SK-N-SH (cell line): ENCODE results near the gene SEMA3D. TPM values are rescaled to one million over a fixed set of nuclear protein-coding genes. Genes with fewer than 3 reads are reported as not detected.

ENCODE experiments used
- CTCF ChIA-PET: fragments of 300-600, 350-600 bp; formaldehyde crosslinking; extraction: SDS; loops from one replicate; lab custom pipeline; 2021; lab: Yijun Ruan, JAX
- POLR2A ChIA-PET: fragments of 350-600 bp; sonication (Branson Sonifier 250); formaldehyde crosslinking; extraction: SDS; loops from one replicate; lab custom pipeline; 2020; ENCODE audit warnings: antibody characterized with exemption, inconsistent platforms; lab: Yijun Ruan, JAX
- DNase-seq: peaks from one replicate; pipeline ENCODE4 v3.0.0; 2012
- H2AFZ ChIP-seq: fragments of 200-600 bp; sonication (generic); 2 replicates; pipeline ENCODE4 v1.8.1; 2016; ENCODE audit warnings: antibody characterized with exemption, mild to moderate bottlenecking, low read depth
- H3F3A ChIP-seq: fragments of 200-600 bp; sonication (generic); replicated peaks from 2 replicates; pipeline ENCODE3; 2016; ENCODE audit warnings: antibody characterized with exemption, mild to moderate bottlenecking; ENCODE audit not compliant: insufficient read depth
- H3K27ac ChIP-seq, 2 experiments: fragments of 200-500 bp in 1 of 2; fragments of 200-600 bp in 1 of 2; sonication (Bioruptor generic) in 1 of 2; sonication (generic), shearing (Covaris generic) in 1 of 2; 2 replicates each; pipeline versions ENCODE4 v1.5.1 to v1.6.1; 2014 to 2016; ENCODE audit warnings: low read depth in 2 of 2, inconsistent platforms in 1 of 2, low read length in 1 of 2, mild to moderate bottlenecking in 1 of 2, mixed read lengths in 1 of 2
- H3K27me3 ChIP-seq: fragments of 200-600 bp; sonication (generic), shearing (Covaris generic); 2 replicates; pipeline ENCODE4 v1.6.1; 2016; ENCODE audit warnings: mixed run types; ENCODE audit not compliant: insufficient read depth
- H3K36me3 ChIP-seq, 2 experiments: fragments of 200-500 bp in 1 of 2; fragments of 200-600 bp in 1 of 2; sonication (Bioruptor generic) in 1 of 2; sonication (generic) in 1 of 2; replicated peaks in 1 of 2; 2 replicates each; pipeline versions ENCODE3 to v1.5.1; 2014 to 2016; ENCODE audit warnings: low read length in 1 of 2, mild to moderate bottlenecking in 1 of 2; ENCODE audit not compliant: insufficient read depth in 2 of 2, control insufficient read depth in 1 of 2
- H3K4me1 ChIP-seq, 2 experiments: fragments of 200-500 bp in 1 of 2; fragments of 200-600 bp in 1 of 2; sonication (Bioruptor generic) in 1 of 2; sonication (generic), shearing (Covaris generic) in 1 of 2; 2 replicates each; pipeline versions ENCODE4 v1.5.1 to v1.6.1; 2014 to 2016; ENCODE audit warnings: low read depth in 1 of 2, low read length in 1 of 2, mixed run types in 1 of 2; ENCODE audit not compliant: insufficient read depth in 2 of 2, control insufficient read depth in 1 of 2
- H3K4me2 ChIP-seq: fragments of 200-600 bp; sonication (generic), shearing (Covaris generic); 2 replicates; pipeline ENCODE4 v1.6.1; 2017; ENCODE audit warnings: mixed run types
- H3K4me3 ChIP-seq, 2 experiments: fragments of 200-500 bp in 1 of 2; fragments of 200-600 bp in 1 of 2; sonication (Bioruptor generic) in 1 of 2; sonication (generic), shearing (Covaris generic) in 1 of 2; 2 replicates each; pipeline versions ENCODE4 v1.5.1 to v1.8.1; 2014 to 2016; ENCODE audit warnings: low read depth in 2 of 2, inconsistent platforms in 1 of 2, low read length in 1 of 2, mild to moderate bottlenecking in 1 of 2, mixed read lengths in 1 of 2, moderate library complexity in 1 of 2
- H3K79me2 ChIP-seq: fragments of 200-600 bp; sonication (generic); 2 replicates; pipeline ENCODE4 v1.8.1; 2017; ENCODE audit warnings: mild to moderate bottlenecking; ENCODE audit not compliant: insufficient read depth
- H3K9ac ChIP-seq: fragments of 200-600 bp; sonication (generic); 2 replicates; pipeline ENCODE4 v1.6.1; 2017; ENCODE audit warnings: mixed run types
- H3K9me2 ChIP-seq: fragments of 200-600 bp; sonication (generic); 2 replicates; pipeline ENCODE4 v1.6.1; 2017; ENCODE audit warnings: mixed run types
- H3K9me3 ChIP-seq: fragments of 200-600 bp; sonication (generic); 2 replicates; pipeline ENCODE4 v1.6.1; 2017; ENCODE audit warnings: mixed run types, mild to moderate bottlenecking, moderate library complexity
- H4K20me1 ChIP-seq: fragments of 200-600 bp; sonication (generic); 2 replicates; pipeline ENCODE4 v1.6.1; 2017; ENCODE audit warnings: mild to moderate bottlenecking, mixed run types; ENCODE audit not compliant: insufficient read depth
- CHD2 ChIP-seq: fragments of 150-350 bp; IDR thresholded peaks from 2 replicates; pipeline ENCODE4 v1.6.1; 2018; ENCODE audit warnings: low read length; ENCODE audit not compliant: partially characterized antibody
- FOXJ3 ChIP-seq: sonication (generic); formaldehyde crosslinking; IDR thresholded peaks from 2 replicates; pipeline ENCODE4 v1.5.1; 2020; ENCODE audit warnings: mild to moderate bottlenecking, missing genetic modification reagents
- FOXM1 ChIP-seq: IDR thresholded peaks from 2 replicates; pipeline ENCODE4 v1.4.0; 2012; ENCODE audit warnings: low read depth, mild to moderate bottlenecking
- GATA2 ChIP-seq: sonication (generic); formaldehyde crosslinking; IDR thresholded peaks from 2 replicates; pipeline ENCODE4 v1.5.0; 2020; ENCODE audit warnings: mild to moderate bottlenecking, missing genetic modification reagents
- JUND ChIP-seq: IDR thresholded peaks from 2 replicates; pipeline ENCODE4 v1.4.0; 2012
- MEF2A ChIP-seq: IDR thresholded peaks from 2 replicates; pipeline ENCODE4 v1.4.0; 2012; ENCODE audit warnings: low read depth, borderline replicate concordance
- NFIC ChIP-seq: IDR thresholded peaks from 2 replicates; pipeline ENCODE4 v1.4.0; 2012; ENCODE audit warnings: borderline replicate concordance
- NRF1 ChIP-seq: IDR thresholded peaks from 2 replicates; pipeline ENCODE4 v1.6.1; 2012; ENCODE audit warnings: low read depth, mild to moderate bottlenecking, low read length
- PBX3 ChIP-seq: IDR thresholded peaks from 2 replicates; pipeline ENCODE4; 2012
- POLR2AphosphoS5 ChIP-seq: IDR thresholded peaks from 2 replicates; pipeline ENCODE4 v1.6.1; 2012; ENCODE audit warnings: low read depth, low read length
- RAD21 ChIP-seq: IDR thresholded peaks from 2 replicates; pipeline ENCODE4 v1.6.1; 2012; ENCODE audit warnings: mild to moderate bottlenecking, low read length
- RFX5 ChIP-seq: IDR thresholded peaks from 2 replicates; pipeline ENCODE4 v1.6.1; 2012; ENCODE audit warnings: mild to moderate bottlenecking, improper control_type of control experiment, low read length
- RXRA ChIP-seq: IDR thresholded peaks from 2 replicates; pipeline ENCODE4 v1.4.0; 2012; ENCODE audit warnings: low read depth, mild to moderate bottlenecking, borderline replicate concordance
- TAF1 ChIP-seq: IDR thresholded peaks from 2 replicates; pipeline ENCODE4 v1.6.1; 2012; ENCODE audit warnings: low read depth, mild to moderate bottlenecking, low read length, moderate library complexity, borderline replicate concordance
- TCF12 ChIP-seq: IDR thresholded peaks from 2 replicates; pipeline ENCODE4 v1.4.0; 2012
- TEAD4 ChIP-seq: IDR thresholded peaks from 2 replicates; pipeline ENCODE4 v1.4.0; 2012; ENCODE audit warnings: mild to moderate bottlenecking, borderline replicate concordance; ENCODE audit not compliant: insufficient read depth
- USF2 ChIP-seq: fragments of 150-350 bp; IDR thresholded peaks from 2 replicates; pipeline ENCODE4 v1.6.1; 2017; ENCODE audit warnings: antibody characterized with exemption, low read length, low read depth, borderline replicate concordance
- YY1 ChIP-seq: IDR thresholded peaks from 2 replicates; pipeline ENCODE4 v1.4.0; 2012; ENCODE audit warnings: low read depth, mild to moderate bottlenecking
- ZBTB33 ChIP-seq: IDR thresholded peaks from 2 replicates; pipeline ENCODE4 v1.4.0; 2012; ENCODE audit warnings: low read depth, borderline replicate concordance
- WGBS: methylation state at CpG from one replicate; pipeline ENCODE4 v1.1.6; 2017; ENCODE audit warnings: low lambda C conversion rate; 5-methylcytosine and 5-hydroxymethylcytosine counted together
- polyA plus RNA-seq, 3 experiments: library from polyadenylated mRNA; depleted of rRNA; stranded (reverse); fragments of >200 nt; gene quantifications; 2 replicates each; pipeline ENCODE4 v1.2.3, GENCODE V29; 2012

Gene SEMA3D
- polyA plus RNA-seq, 1 of the 3 experiments (the other 2 are of a cell fraction) = 30.1 TPM

- TF ChIP-seq POLR2AphosphoS5 = peak; percentile 41; the same call in 1 of the 2 replicates
- no peak for TF ChIP-seq USF2
- TF ChIP-seq TAF1 = peak; percentile 12; the same call in 1 of the 2 replicates
- no peak for TF ChIP-seq RXRA
- TF ChIP-seq NRF1 = no peak
- peak; percentile 63 for TF ChIP-seq JUND
- no peak for TF ChIP-seq GATA2 (CRISPR knock-in tag)
- no peak for TF ChIP-seq YY1
- peak; percentile 92 for TF ChIP-seq MEF2A
- TF ChIP-seq FOXM1 = no peak
- peak; percentile 71 for TF ChIP-seq TCF12
- TF ChIP-seq PBX3 = peak; percentile 64
- TF ChIP-seq NFIC = peak; percentile 93
- no peak for TF ChIP-seq RFX5
- TF ChIP-seq TEAD4 = peak; percentile 65; the same call in 1 of the 2 replicates
- TF ChIP-seq FOXJ3 (CRISPR knock-in tag) = no peak
Measured at GRCh38 chr7:85172530-85172941, 14.3 kb downstream of the SEMA3D start (continued).

- CTCF ChIA-PET = interaction anchor here (0.9 to 1.5 kb wide), 2 partner anchors 19 to 143 kb away, joined by 3 to 5 read pairs; partner anchors contain the start of gene SEMA3D
- TF ChIP-seq RAD21 = no peak
- no peak for TF ChIP-seq GATA2 (CRISPR knock-in tag)
- TF ChIP-seq CHD2 = no peak
- no peak for TF ChIP-seq USF2
- TF ChIP-seq RXRA = no peak
- TF ChIP-seq ZBTB33 = no peak
- TF ChIP-seq, all 33 proteins: peak for 0
- Histone ChIP-seq H2AFZ (no peak overlapping the region), H3K9ac (no peak overlapping the region), H3K27me3 (no peaks in the 10 kb centered on the region), H3K4me3 (no peak overlapping the region), H3F3A (peaks cover 13% of the 10 kb centered on the region), H3K79me2 (no peaks in the 10 kb centered on the region), H3K36me3 (peaks cover 0 to 3% of the 10 kb centered on the region in 2 experiments), H3K27ac (no peak overlapping the region), H3K9me2 (no peaks in the 10 kb centered on the region; the same call in 1 of the 2 replicates), H3K4me1 (peaks cover 0 to 11% of the 10 kb centered on the region in 2 experiments; a peak in 2 of 4 replicates), H3K4me2 (no peak overlapping the region), H3K9me3 (no peaks in the 10 kb centered on the region), H4K20me1 (no peaks in the 10 kb centered on the region)
- no peak for DNase-seq
- POLR2A ChIA-PET = no interaction called here
- WGBS = 92% methylated on average over 1 of the region's 1 CpG
Measured at GRCh38 chr7:85167636-85168035, 19.2 kb downstream of the SEMA3D start.
